GM12892 (cell line): ENCODE measurements around the gene TMEM9B.

ENCODE experiments used
- POLR2A ChIP-seq: IDR thresholded peaks from 2 replicates; pipeline ENCODE4 v1.6.1; 2011; ENCODE audit warnings: low read depth, low read length, control low read depth
- POLR2AphosphoS5 ChIP-seq: IDR thresholded peaks from 2 replicates; pipeline ENCODE4 v1.6.1; 2011; ENCODE audit warnings: low read depth, low read length, control low read depth
- TAF1 ChIP-seq: IDR thresholded peaks from 2 replicates; pipeline ENCODE4 v1.6.1; 2011; ENCODE audit warnings: low read depth, mild to moderate bottlenecking, control low read depth, low read length, borderline replicate concordance

DNA sequence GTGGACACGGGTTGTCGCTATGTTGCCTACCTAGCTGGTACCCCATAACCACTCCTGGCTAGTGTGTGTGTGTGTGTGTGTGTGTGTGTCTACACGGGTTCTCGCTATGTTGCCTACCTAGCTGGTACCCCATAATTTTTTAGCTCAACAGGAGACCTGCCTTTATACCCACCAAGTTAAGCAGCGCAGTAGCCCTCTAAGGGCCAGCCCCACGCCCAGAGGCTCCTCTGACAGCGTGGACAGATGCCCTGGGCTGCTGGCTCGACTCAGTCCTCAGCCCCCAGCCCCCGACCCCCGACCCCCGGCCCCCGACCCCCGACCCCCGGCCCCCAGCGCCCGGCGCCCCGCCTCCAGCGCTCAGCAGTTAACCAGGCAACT is 53.6 kb downstream of the TMEM9B start:
- TF ChIP-seq POLR2A (no peak), POLR2AphosphoS5 (no peak), TAF1 (no peak)
